Liver (tissue), 3 donors: ENCODE results near the gene CDCA4.
A peak's percentile ranks its signal among the peaks of the same experiment; 100 is the strongest.

Source experiments
- EGR1 ChIP-seq, 2 donors: IDR thresholded peaks; 2 replicates each; pipeline ENCODE4 v1.6.1; 2016 to 2018; ENCODE audit warnings: antibody characterized with exemption in 2 of 2, low read depth in 2 of 2
- GABPA ChIP-seq, 2 donors: IDR thresholded peaks in 1 of 2; conservative IDR thresholded peaks in 1 of 2; 2 replicates each; pipeline ENCODE4 v1.6.1; 2016; ENCODE audit warnings: antibody characterized with exemption in 2 of 2, mild to moderate bottlenecking in 1 of 2, moderate library complexity in 1 of 2
- HNF4A ChIP-seq, 2 donors: conservative IDR thresholded peaks; 2 replicates each; pipeline ENCODE4 v1.6.1; 2016; ENCODE audit warnings: antibody characterized with exemption in 2 of 2, mild to moderate bottlenecking in 2 of 2
- JUND ChIP-seq, 2 donors: IDR thresholded peaks; 2 replicates each; pipeline ENCODE4 v1.6.1; 2016; ENCODE audit warnings: antibody characterized with exemption in 2 of 2
- MAX ChIP-seq: IDR thresholded peaks from 2 replicates; pipeline ENCODE4 v1.6.1; 2016; ENCODE audit warnings: antibody characterized with exemption
- NR2F2 ChIP-seq: IDR thresholded peaks from 2 replicates; pipeline ENCODE4 v1.6.1; 2016; ENCODE audit warnings: antibody characterized with exemption
- RAD21 ChIP-seq, 2 donors: IDR thresholded peaks; 2 replicates each; pipeline ENCODE4 v1.6.1; 2016; ENCODE audit warnings: antibody characterized with exemption in 2 of 2, mild to moderate bottlenecking in 2 of 2
- SP1 ChIP-seq: IDR thresholded peaks from 2 replicates; pipeline ENCODE4 v1.6.1; 2018; ENCODE audit warnings: antibody characterized with exemption, mild to moderate bottlenecking
- TAF1 ChIP-seq: conservative IDR thresholded peaks from 2 replicates; pipeline ENCODE4 v1.6.1; 2016; ENCODE audit warnings: antibody characterized with exemption, mild to moderate bottlenecking
- YY1 ChIP-seq: IDR thresholded peaks from 2 replicates; pipeline ENCODE4 v1.6.1; 2016; ENCODE audit warnings: antibody characterized with exemption, mild to moderate bottlenecking
- TF ChIP-seq, protein P1 (sequence below): fragments of 150-350 bp; IDR thresholded peaks from 2 replicates; pipeline ENCODE4 v1.5.1; 2017; ENCODE audit warnings: improper control_type of control experiment, low read depth, low read length; ENCODE audit not compliant: missing input control
- TF ChIP-seq, protein P2 (sequence below): IDR thresholded peaks from 2 replicates; pipeline ENCODE4 v1.6.1; 2016; ENCODE audit warnings: antibody characterized with exemption, mild to moderate bottlenecking
- TF ChIP-seq, protein P3 (sequence below): IDR thresholded peaks from 2 replicates; pipeline ENCODE4 v1.6.1; 2016; ENCODE audit warnings: antibody characterized with exemption
- TF ChIP-seq, protein P4 (sequence below): IDR thresholded peaks from 2 replicates; pipeline ENCODE4 v1.6.1; 2016; ENCODE audit warnings: antibody characterized with exemption
- donor health status: healthy.
- donor health status: healthy.

DNA sequence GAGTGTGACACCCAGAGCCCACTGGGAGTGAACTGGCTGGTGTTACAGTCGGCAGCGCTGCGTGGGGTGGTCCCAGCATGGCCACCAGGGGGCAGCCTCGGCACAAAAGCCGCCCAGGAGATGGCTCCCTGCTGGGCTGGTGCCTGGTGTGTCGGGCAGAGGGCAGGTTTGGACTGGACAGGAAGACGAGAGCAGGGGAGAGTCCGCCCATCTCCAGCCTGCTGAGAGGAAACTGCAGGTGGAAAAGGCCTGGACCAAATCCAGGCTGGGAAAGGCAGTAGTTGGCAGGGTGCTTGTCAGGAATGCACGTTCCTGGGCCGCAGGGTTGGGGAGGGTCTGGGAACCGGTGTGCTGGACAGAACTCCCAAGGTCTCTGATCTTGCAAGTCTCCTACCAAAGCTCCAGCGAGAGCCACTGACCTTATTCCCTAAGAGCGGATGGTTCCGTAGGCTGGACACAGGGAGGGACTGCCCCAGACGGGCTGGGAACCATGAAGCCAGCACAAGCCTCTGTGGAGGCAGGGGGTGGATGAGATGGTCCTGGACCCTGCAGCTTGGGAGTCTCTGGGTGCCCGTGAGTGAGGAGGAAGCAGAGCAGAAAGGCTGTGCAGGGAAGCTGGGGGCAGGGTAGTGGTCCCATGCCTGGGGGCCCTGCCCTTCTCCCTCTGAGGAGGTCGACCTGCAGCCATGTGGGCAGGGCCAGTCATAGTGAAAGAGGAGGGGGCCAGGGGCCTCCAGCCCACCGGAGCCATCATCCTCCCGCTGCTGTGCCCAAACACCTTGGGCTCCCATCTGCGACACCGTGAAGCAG is 44.5 kb downstream of the CDCA4 start:
- TF ChIP-seq MAX (no peak), HNF4A (conservative IDR thresholded peaks at IDR 0.05) (peak; percentile 48), GABPA (IDR thresholded peaks at IDR 0.05 in 1 of 2, conservative IDR thresholded peaks at IDR 0.05 in 1 of 2) (no peak), NR2F2 (no peak), SP1 (peak; percentile 53), TAF1 (no peak), RAD21 (IDR thresholded peaks at IDR 0.05) (peak; percentile 96), EGR1 (IDR thresholded peaks at IDR 0.05; ENCODE audit: low read depth in 2 of 2) (no peak), JUND (IDR thresholded peaks at IDR 0.05) (no peak), YY1 (no peak)
- TF ChIP-seq, protein P1, sequence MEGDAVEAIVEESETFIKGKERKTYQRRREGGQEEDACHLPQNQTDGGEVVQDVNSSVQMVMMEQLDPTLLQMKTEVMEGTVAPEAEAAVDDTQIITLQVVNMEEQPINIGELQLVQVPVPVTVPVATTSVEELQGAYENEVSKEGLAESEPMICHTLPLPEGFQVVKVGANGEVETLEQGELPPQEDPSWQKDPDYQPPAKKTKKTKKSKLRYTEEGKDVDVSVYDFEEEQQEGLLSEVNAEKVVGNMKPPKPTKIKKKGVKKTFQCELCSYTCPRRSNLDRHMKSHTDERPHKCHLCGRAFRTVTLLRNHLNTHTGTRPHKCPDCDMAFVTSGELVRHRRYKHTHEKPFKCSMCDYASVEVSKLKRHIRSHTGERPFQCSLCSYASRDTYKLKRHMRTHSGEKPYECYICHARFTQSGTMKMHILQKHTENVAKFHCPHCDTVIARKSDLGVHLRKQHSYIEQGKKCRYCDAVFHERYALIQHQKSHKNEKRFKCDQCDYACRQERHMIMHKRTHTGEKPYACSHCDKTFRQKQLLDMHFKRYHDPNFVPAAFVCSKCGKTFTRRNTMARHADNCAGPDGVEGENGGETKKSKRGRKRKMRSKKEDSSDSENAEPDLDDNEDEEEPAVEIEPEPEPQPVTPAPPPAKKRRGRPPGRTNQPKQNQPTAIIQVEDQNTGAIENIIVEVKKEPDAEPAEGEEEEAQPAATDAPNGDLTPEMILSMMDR, result peak; percentile 97
- TF ChIP-seq, protein P2, sequence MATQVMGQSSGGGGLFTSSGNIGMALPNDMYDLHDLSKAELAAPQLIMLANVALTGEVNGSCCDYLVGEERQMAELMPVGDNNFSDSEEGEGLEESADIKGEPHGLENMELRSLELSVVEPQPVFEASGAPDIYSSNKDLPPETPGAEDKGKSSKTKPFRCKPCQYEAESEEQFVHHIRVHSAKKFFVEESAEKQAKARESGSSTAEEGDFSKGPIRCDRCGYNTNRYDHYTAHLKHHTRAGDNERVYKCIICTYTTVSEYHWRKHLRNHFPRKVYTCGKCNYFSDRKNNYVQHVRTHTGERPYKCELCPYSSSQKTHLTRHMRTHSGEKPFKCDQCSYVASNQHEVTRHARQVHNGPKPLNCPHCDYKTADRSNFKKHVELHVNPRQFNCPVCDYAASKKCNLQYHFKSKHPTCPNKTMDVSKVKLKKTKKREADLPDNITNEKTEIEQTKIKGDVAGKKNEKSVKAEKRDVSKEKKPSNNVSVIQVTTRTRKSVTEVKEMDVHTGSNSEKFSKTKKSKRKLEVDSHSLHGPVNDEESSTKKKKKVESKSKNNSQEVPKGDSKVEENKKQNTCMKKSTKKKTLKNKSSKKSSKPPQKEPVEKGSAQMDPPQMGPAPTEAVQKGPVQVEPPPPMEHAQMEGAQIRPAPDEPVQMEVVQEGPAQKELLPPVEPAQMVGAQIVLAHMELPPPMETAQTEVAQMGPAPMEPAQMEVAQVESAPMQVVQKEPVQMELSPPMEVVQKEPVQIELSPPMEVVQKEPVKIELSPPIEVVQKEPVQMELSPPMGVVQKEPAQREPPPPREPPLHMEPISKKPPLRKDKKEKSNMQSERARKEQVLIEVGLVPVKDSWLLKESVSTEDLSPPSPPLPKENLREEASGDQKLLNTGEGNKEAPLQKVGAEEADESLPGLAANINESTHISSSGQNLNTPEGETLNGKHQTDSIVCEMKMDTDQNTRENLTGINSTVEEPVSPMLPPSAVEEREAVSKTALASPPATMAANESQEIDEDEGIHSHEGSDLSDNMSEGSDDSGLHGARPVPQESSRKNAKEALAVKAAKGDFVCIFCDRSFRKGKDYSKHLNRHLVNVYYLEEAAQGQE, result no peak
- TF ChIP-seq, protein P3, sequence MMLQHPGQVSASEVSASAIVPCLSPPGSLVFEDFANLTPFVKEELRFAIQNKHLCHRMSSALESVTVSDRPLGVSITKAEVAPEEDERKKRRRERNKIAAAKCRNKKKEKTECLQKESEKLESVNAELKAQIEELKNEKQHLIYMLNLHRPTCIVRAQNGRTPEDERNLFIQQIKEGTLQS, result no peak
- TF ChIP-seq, protein P4, sequence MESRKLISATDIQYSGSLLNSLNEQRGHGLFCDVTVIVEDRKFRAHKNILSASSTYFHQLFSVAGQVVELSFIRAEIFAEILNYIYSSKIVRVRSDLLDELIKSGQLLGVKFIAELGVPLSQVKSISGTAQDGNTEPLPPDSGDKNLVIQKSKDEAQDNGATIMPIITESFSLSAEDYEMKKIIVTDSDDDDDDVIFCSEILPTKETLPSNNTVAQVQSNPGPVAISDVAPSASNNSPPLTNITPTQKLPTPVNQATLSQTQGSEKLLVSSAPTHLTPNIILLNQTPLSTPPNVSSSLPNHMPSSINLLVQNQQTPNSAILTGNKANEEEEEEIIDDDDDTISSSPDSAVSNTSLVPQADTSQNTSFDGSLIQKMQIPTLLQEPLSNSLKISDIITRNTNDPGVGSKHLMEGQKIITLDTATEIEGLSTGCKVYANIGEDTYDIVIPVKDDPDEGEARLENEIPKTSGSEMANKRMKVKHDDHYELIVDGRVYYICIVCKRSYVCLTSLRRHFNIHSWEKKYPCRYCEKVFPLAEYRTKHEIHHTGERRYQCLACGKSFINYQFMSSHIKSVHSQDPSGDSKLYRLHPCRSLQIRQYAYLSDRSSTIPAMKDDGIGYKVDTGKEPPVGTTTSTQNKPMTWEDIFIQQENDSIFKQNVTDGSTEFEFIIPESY, result no peak
